Gastrocnemius medialis (tissue), 4 donors: Measurements from ENCODE around the gene GPR37L1.

Experiments
- CTCF ChIP-seq, 5 experiments: fragments of 450-650 bp in 3 of 5; fragments of 200-600 bp in 2 of 5; sonication (generic) in 2 of 5; IDR thresholded peaks in 4 of 5; conservative IDR thresholded peaks in 1 of 5; 1 replicate in 4 of 5; 2 replicates in 1 of 5; pipeline ENCODE4 v1.5.1; 2016 to 2019; ENCODE audit warnings: antibody characterized with exemption in 5 of 5, mild to moderate bottlenecking in 3 of 5, moderate library complexity in 3 of 5
- POLR2A ChIP-seq, 2 donors: fragments of 450-650 bp; IDR thresholded peaks; one replicate each; pipeline ENCODE4 v1.6.1; 2017; ENCODE audit warnings: antibody characterized with exemption in 2 of 2, mild to moderate bottlenecking in 2 of 2, moderate library complexity in 2 of 2

- TF ChIP-seq CTCF (IDR thresholded peaks at IDR 0.05 in 4 of 5, conservative IDR thresholded peaks at IDR 0.05 in 1 of 5) (no peak), POLR2A (IDR thresholded peaks at IDR 0.05) (no peak)
These were observed 8.9 kb upstream of the GPR37L1 start for GRCh38 chr1:202113690-202114300.
